Measurements from ENCODE around the gene DMAC2L. TPM values are rescaled to one million over a fixed set of nuclear protein-coding genes. Genes with fewer than 3 reads are reported as not detected.
A peak's percentile ranks its signal among the peaks of the same experiment; 100 is the strongest.
"Not testable (repeated sequence)": the region's sequence is repeated elsewhere in the genome, so short reads cannot be mapped to it uniquely, and the experiment has no call there.

Gene DMAC2L, protein sequence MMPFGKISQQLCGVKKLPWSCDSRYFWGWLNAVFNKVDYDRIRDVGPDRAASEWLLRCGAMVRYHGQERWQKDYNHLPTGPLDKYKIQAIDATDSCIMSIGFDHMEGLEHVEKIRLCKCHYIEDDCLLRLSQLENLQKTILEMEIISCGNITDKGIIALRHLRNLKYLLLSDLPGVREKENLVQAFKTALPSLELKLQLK
- 10 to 100 TPM; 21.6 to 27.3 (median 23.5) TPM for polyA plus RNA-seq (ENCODE audit: insufficient read length in 4 of 4)

DNA sequence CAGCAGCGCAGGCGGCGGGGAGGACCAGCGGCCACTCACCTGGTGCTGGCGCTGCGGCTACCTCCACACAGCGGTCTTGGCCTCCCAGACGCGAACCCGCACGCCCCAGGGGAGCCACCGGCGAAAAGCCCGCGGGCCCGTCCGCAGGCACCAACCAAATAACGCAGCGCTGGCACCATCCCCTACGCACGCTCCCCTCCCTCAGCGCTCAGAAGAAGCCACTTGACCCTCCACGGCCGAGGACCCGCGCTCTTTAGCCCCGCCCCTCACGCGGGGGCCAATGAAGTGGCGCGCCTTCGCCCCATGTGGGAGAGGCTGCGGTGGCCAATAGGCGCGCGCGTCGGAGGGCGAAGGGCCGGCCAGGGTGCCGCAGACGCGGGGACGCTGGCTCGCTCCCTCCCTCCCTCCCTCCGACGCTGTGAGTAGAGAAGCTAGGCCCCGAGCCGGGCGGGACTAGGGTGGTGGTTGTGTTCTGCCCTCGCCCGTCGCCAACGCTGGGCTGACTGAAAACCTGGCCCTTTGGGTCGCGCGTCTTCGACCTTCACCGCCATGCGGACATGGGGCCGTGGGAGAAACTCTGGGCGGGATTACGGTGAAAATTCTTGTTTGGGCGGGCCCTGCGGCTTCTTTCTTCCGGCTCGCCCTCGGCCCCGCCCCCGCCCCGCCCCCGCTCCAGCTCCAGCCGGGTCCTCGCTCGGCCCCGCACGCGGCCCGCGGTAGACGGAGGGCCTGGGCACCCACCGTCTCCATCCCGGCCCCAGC, at the start of gene DMAC2L, which contains the start of gene L2HGDH:
Gene DMAC2L, plus strand, starts transcription at position 353 of the 762 bp plus-strand sequence. CDS start 9,164 bp downstream, outside the sequence.
Gene L2HGDH, minus strand, starts transcription at position 258 of the 762 bp plus-strand sequence. Its CDS starts 79 bp downstream, at position 179.
- DNase-seq (ENCODE audit: low read depth in 4 of 4, low spot score in 3 of 4), result peak; percentile 89 to 95 (median 91)

DNA sequence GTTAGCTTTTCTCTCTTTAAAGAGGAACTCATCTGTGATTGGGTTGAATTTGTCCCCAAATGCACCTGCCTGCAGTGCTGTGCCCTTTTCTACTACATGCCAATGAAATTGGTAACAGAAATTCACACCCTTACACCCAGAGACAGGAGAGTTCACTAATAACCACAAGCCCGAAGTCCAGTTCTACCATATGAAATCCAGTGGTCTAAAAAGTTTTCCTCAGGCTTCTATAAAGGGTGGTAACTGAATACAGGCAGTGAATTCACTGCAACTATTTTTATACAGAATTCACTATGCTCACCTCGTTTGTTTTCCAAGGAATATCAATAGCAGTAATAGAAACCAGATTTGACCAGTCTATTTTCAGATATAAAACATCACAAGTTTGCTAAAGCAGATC, 49.3 kb upstream of the DMAC2L start:
- DNase-seq (ENCODE audit: low read depth in 4 of 4, low spot score in 3 of 4), result no peak

DNA sequence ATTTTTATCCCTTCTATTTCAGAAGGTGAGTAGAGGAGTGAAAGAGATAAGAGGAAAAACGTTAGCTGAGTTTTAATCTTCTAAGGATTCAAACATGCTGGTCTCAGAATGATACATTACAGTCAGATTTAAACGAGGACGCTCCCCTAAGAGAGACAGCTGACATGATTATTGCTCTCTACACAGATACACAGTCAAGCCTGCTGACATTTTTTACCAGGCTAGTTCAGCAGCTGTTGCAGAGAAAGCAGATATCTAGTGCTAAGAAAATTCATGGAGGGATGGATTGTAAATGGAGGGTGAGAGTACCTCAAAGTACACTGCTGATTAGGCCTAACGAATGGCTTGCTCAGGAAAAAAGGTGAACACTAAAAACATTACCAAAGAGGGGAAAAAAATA, 48.8 kb upstream of the DMAC2L start:
- DNase-seq (ENCODE audit: low read depth in 4 of 4, low spot score in 3 of 4), result no peak

DNA sequence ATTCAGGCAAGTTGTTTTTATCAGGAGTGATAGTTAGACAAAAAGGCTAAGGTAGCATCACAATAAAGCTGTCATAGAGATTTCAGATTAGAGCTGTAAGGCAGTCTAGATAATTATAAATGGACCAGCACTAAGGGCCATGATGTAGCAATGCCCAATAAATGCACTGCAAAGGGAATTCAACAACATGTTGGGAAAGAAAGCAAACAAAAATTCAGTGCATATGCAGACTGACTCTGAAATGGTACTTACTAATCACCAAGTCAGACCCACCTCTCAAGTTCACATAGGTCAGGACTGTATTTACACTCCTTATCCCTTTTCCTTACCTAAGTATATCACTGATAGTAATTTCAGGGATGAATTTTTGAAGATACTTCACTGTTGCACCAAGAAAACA, 47.1 kb upstream of the DMAC2L start:
- no peak for DNase-seq (ENCODE audit: low read depth in 4 of 4, low spot score in 3 of 4)

DNA sequence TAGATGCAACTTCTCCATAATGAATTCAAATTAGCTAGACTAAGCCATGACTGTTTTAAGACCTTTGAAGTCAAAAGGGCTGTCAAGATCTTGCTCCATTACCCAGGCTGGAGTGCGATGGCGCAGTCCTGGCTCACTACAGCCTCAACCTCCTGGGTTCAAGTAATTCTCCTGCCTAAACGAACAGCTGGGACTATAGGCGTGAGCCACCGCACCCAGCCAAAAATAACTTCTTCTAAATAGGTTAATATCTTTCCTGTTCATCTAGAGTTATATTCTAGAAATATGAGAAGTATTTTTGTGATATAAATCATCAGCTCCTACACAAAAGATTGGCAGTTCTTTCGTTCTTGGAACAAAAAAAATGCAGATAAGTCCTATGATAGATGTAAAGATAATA, 41.2 kb upstream of the DMAC2L start:
- no peak for DNase-seq (ENCODE audit: low read depth in 4 of 4, low spot score in 3 of 4)

DNA sequence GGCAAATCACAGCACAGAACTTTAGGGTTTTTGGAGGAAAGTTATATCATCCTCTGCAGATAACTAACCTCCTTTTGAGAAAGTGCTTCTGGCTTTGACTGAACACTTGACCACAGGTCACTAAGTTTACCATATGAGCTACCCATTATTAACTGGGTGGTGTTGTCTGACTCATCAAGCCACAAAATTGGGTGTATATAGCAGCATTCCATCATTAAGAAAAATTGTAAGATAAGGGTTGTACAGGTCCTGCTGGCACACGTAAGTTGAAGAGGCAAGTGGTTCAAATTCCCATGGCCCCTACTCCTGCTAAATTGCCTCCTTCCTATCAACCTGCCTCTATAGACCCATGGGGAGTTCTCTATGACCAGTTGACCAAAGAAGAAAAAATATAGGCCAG, 39.6 kb upstream of the DMAC2L start:
- DNase-seq (ENCODE audit: low read depth in 4 of 4, low spot score in 3 of 4), result no peak

DNA sequence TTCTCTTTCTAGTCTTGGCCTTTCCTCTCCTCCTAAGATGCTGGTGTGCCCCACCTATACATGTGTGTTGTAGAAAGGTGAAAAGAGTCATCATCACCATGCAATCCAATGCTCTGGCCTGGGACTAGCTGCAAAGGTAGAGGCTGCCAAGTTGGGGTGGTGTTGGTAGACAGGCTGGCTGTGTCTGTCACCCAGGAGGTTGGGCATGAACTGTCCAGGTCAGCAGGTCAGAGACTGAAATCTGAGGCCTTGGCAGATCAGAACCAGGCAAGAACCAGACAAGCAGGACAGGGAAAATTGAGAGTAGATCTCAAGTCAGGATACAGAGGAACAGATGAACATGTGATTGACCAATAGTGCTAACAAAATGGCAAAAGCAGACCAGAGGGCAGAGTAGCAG, 26.3 kb upstream of the DMAC2L start:
- no peak for DNase-seq (ENCODE audit: low read depth in 4 of 4, low spot score in 3 of 4)

DNA sequence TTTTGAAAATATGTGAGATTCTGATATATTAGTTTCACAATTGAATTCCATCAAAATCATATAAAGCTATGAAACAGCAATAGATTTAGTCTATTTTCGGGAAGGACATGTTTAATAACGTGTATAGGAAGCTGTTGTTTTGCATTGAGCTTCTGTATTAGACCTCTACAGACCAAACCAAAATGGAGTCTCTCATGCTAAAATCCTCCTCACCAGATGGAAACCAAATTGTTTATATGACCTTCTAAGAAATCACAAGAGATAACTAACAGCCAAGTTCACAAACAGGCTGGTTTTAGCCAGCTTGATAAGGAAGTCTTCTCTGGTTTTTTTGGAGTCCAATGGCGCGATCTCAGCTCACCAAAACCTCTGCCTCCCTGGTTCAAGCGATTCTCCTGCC, 24.0 kb upstream of the DMAC2L start:
- DNase-seq (ENCODE audit: low read depth in 4 of 4, low spot score in 3 of 4), result no peak

DNA sequence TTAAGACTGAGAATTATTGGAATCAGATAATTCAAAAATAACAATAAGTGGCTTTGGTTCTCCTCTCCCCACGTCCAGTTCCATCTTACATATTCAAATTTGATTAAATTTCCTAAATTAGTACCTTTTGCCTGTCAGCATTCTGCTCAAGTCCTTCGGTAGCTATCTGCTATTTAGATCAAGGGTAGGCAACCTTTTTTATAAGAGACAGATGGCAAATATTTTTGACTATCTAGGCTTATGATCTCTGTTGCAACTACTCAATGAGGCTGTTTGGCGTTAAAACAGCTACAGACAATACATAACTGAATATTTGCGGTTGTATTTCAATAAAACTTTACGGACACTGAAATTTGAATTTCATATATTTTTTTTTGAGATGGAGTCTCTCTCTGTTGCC, 21.8 kb upstream of the DMAC2L start:
- no peak for DNase-seq (ENCODE audit: low read depth in 4 of 4, low spot score in 3 of 4)

DNA sequence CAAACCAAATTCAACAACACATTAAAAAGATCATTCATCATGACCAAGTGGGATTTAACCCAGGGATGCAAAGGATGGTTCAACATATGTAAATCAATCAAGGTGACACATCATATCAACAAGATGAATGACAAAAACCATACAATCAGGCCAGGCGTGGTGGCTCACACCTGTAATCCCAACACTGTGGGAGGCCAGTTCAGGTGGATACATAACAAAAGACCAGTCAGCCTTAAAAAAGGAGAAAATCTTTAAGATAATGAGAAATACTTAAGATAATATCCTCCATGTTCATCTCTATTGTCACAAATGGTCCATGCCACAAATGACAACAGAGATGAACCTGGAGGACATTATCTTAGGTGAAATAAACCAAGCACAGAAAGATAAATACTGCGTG, 12.5 kb upstream of the DMAC2L start:
- DNase-seq (ENCODE audit: low read depth in 4 of 4, low spot score in 3 of 4), result no peak

DNA sequence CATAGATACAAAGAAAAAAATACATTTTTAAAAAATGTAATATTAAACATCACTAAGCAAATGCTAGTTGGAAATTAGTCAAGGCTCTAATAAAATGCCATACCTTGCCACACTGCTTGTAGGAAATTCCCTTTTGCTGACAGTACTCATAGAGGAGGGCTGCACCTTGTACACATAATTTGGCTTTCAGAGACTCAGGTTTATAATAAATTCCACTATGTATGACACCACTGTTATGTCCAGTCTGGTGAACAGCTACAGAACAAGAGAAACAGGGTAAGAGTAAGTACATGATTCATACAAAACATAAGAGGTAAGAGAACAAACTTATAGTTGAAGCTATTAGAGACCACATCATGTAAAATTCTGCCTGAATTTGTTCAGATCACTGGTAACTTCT, 10.2 kb upstream of the DMAC2L start:
- no peak for DNase-seq (ENCODE audit: low read depth in 4 of 4, low spot score in 3 of 4)

DNA sequence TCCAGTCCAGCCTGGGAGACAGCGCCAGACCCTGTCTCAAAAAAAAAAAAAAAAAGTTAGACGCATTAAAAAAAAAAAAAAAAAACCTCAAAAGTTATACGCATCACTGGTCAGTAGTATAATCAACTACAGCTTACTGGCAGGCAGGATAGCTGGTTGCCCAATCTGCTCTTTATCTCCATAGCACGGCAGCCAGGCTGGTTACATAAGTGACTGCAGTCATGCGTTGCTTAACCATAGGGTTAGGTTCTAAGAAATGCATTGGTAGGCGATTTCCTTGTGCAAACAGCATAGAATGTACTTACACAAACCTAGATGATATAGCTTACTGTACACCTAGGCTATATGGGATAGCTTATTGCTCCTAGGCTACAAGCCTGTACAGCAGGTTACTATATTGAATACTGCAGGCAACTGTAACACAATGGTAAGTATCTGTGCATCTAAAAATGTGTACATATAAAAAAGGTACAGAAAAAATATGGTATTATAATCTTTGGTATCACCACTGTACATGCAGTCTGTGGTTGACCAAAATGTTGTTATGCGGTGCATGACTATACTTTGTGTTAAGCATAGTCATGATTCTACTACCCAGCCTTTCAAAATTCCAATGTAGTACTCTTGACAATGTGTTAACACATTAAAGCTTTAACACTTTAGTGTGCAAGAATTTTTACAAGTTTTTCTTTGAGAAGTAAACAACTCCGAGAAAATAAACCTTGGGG, 8.2 kb upstream of the DMAC2L start:
- peak in 1 of 4 donors; percentile 20 for DNase-seq (ENCODE audit: low read depth in 4 of 4, low spot score in 3 of 4)

DNA sequence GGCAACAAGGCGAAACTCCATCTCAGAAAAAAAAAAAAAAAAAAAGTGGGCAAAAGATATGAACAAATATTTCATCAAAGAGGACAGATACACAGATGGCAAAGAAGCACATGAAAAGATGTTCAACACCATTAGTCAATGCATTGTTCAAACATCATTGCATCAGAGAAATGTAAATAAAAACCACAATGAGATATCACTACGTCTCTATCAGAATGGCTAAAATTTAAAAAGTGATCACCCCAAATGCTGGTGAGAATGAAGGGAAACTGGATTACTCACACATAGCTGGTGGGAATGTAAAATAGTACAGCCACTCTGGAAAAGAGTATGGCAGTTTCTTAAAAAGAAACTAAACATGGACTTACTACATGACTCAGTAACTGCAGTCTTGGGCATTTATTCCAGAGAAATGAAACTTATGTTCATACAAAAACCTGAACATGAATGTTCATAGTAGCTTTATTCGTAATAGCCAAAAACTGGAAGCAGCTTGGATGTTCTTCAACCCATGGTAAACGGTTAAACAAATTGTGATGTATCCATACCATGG, 3.7 kb upstream of the DMAC2L start:
- no peak for DNase-seq (ENCODE audit: low read depth in 4 of 4, low spot score in 3 of 4)

DNA sequence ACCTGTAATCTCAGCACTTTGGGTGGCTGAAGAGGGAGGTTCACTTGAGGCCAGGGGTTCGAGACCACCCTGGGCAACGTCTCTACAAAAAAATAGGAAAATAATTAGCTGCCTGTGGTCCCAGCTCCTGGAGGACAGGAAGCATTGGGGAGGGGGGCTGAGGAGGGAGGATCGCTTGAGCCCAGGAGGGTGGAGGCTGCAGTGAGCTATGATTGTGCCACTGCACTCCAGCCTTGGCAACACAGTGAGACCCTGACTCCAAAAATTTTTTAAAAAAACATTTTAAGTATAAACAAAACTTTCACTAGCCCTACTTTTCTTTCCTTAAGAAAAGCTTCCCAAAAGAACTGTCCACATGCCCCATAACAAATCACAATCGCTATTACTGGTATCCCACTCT, 1.7 kb upstream of the DMAC2L start:
- no peak for DNase-seq (ENCODE audit: low read depth in 4 of 4, low spot score in 3 of 4)

DNA sequence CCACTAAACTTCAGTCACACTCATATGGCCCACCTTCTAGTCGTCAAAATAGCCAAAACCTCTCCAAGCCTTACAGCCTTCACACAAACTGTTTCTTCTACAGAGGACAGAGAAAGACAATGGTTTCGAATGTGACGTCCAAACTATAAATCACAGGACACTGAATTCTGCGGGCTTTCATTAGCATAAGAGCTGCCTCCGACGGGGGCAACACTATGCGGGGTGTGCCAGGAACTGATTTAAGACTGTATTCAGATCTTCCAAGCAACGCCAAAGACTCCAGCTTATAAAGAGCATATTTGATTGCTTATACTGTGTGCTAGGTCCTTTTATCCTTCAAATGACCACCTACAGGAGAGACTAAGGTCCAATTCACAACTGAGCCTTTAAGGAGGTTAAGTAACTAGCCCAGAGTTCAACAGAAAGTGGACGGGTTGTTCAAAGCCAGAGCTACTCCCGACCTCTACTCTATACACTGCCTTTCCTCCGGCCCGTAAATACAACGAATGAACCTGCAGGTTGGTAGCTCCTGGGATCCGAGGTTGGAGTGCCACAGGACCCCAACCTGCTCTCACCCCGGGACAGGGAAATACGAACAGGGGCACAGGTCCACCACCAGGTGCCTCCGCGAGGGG, 670 bp upstream of the DMAC2L start:
- DNase-seq (ENCODE audit: low read depth in 4 of 4, low spot score in 3 of 4), result peak in 2 of 4 donors; percentile 15 to 20

DNA sequence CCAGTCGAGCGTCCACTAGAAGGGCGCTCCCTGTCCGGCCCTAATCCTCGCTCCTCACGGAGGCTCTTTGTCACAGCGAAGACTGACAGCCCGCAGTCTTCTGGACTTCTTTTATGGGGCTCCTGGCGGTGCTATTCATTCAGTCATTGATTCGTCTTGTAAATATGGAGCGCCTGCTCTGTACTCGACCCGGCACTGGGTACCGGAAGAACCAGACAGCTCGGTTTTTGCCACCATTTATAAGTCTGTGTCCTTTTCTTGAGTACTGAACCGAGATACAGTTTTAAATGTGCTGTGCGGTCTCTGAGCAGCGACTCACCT, 570 bp downstream of the DMAC2L start:
- no peak for DNase-seq (ENCODE audit: low read depth in 4 of 4, low spot score in 3 of 4)

DNA sequence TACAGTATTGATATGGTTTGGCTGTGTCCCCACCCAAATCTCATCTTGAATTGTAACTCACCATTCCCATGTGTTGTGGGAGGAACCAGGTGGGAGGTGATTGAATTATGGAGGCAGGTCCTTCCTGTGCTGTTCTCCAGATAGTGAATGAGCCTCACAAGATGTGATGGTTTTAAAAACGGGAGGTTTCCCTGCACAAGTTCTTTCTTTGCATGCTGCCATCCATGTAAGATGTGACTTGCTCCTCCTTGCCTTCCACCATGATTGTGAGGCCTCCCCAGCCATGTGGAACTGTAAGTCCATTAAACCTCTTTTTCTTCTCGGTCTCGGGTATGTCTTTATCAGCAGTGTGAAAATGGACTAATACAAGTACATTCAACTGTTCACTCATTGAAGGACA, 2.0 kb downstream of the DMAC2L start:
- DNase-seq (ENCODE audit: low read depth in 4 of 4, low spot score in 3 of 4), result not testable (repeated sequence)

DNA sequence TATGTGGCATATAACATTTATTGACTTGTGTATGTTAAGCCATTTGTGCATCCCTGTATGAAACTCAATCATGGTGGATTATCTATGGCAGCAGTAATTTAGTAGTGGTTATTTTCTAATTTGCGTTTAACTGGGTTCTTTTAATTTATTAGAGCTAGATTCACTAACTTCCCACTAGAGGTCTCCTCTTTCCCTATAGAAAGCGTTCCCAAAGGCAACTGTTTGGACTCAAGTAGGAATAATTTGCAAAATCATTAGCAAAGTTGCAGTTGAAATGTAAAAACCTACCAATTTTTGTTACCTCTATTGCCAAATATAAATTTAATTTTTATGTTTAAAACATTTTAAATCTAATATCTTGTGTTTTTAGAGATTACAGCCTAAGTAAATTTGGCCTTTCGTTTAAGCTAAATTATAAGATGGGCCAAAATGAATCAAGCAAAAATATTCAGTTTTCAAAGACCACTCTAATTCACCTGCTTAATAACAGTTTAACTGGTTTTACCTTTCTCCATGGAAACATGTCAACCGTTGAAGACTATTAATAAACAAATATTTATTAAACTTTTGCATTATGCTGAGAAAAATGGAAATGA, 6.0 kb downstream of the DMAC2L start:
- no peak for DNase-seq (ENCODE audit: low read depth in 4 of 4, low spot score in 3 of 4)

DNA sequence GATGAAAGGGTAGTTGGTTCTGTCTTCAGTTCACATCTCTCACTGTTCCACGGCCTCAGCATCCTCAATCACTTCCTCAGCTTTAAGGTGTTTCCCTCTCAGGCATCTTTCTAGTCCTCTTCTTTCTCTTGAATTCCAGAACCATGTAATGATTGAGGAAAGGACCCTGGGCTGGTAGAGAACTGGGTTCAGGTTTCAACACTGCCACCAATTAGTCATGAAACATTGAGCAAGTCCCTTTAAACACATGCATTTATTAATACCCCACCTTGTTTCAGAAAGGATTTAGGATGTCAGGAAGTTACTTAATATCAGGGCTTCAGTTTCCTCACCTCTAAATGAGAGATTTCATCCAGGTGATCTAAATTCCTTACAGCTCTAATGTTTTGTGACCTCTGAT, 7.2 kb downstream of the DMAC2L start:
- DNase-seq (ENCODE audit: low read depth in 4 of 4, low spot score in 3 of 4), result no peak

DNA sequence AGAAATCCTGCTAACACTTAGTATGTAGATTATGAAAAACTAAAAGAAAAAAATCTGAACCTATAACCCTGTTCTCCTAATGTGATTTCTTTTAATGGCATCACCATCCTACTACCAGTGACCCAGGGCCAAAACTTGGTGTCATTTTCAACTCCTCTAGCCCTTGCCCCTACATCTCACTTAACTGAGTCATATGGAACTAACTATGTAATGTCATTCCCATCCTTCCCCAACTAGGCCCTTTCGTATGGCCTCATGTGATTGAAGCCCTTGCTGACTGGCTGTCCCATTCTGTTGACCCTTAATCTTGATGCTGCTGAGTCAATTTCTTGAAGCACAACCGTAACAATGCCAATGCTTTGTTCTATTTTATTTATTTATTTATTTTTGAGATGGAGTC, 7.6 kb downstream of the DMAC2L start:
- DNase-seq (ENCODE audit: low read depth in 4 of 4, low spot score in 3 of 4), result no peak

DNA sequence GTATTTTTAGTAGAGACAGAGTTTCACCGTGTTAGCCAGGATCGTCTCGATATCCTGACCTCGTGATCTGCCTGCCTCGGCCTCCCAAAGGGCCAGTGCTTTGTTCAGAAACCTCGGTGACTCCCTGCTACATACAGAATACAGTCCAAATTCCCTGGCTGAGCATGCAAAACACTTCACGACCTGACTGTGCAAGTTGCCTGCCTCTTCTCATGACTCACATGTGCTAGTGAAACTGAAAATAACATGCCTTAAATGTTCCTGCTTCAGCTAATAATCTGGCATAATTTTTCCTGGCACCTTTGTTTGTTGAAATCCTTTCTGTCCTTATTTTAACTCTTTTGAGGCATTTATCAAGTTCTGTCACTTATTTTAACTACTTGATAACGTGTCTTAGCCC, 8.2 kb downstream of the DMAC2L start:
- no peak for DNase-seq (ENCODE audit: low read depth in 4 of 4, low spot score in 3 of 4)
